ENCODE results near the gene STAMBPL1. TPM values are rescaled to one million over a fixed set of nuclear protein-coding genes. Genes with fewer than 3 reads are reported as not detected.

STAMBPL1 gene
- total and polyA plus RNA-seq, 2 donors (not counting 3 experiments of a cell fraction or from before 2014, with no cell fraction given): 0.70 to 1.8 TPM

DNA sequence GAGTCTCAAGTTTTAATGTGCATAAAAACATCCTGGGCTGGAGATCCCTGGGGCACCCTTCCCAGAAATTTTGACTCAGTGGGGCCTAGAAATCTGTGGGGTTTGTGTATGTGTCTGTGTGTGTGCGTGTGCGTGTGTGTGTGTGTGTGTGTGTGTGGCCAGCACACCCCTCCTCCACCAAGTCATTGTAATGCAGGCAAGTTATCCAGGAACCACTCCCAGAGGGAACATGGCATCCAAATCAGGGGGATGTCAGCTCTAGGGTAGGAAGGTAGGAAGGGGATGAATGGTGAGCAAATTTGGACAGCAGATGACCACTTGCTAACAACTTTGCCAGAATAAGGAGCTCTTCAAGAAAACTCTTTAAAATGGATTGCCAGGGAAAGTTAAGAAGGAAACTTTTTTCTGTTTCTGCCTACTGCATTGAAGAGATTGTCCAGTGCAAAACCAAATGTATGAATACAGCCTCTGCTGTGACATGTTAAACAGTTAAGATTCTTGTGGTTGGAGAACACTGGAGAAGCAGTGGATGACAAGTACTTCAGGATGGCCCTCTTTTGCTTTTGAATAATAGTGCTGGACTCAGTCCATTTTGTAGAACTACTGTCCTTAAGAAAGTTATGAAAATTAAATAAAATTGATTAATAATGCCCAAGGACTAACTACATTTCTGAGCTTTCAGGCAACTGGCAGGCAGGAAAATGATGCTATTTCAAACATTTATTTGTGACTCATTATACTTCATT, 12.3 kb downstream of the STAMBPL1 start:
- no peak overlapping the region for H3K27ac ChIP-seq (ENCODE audit: insufficient read depth, low read depth, low read length)
- POLR2A ChIA-PET: no interaction called here
- no TSS peak for BruUV-seq (replicated peaks)
- H4K20me1 ChIP-seq (replicated peaks; ENCODE audit: control insufficient read depth, extremely low read depth, insufficient read depth, low read length): no peaks in the 10 kb centered on the region
- H3K4me1 ChIP-seq (ENCODE audit: control insufficient read depth, extremely low read depth, insufficient read depth, low read length): no peaks in the 10 kb centered on the region
- H3K4me2 ChIP-seq (ENCODE audit: insufficient read depth, low read length): no peak overlapping the region
- dilution Hi-C loops (cut with MboI; ENCODE audit: extremely low pct_ligation_motif_present, low sequenced_read_pairs) (no loop called here), intact Hi-C loops (cut with micrococcal nuclease) (no loop called here)
- H2AFZ ChIP-seq (ENCODE audit: low read depth, low read length): no peak overlapping the region
- no peaks in the 10 kb centered on the region for H3K36me3 ChIP-seq (ENCODE audit: control insufficient read depth in 2 of 2, extremely low read depth in 1 of 2, insufficient read depth in 2 of 2, low read length in 2 of 2)
- CTCF ChIA-PET: interaction anchor here (0.7 to 1.6 kb wide), 3 partner anchors 8 to 56 kb away, joined by 3 to 4 read pairs (median 3); no protein-coding TSS in a partner anchor
- no peak overlapping the region for H3K9ac ChIP-seq (replicated peaks; ENCODE audit: extremely low read depth, insufficient read depth, low read length)
- no peak for TF ChIP-seq POLR2A (IDR thresholded peaks at IDR 0.05; ENCODE audit: low read depth, low read length)
- TF ChIP-seq POLR2AphosphoS5 (IDR thresholded peaks at IDR 0.05; ENCODE audit: insufficient read depth, low read depth, low read length): no peak
- TF ChIP-seq, protein P1, sequence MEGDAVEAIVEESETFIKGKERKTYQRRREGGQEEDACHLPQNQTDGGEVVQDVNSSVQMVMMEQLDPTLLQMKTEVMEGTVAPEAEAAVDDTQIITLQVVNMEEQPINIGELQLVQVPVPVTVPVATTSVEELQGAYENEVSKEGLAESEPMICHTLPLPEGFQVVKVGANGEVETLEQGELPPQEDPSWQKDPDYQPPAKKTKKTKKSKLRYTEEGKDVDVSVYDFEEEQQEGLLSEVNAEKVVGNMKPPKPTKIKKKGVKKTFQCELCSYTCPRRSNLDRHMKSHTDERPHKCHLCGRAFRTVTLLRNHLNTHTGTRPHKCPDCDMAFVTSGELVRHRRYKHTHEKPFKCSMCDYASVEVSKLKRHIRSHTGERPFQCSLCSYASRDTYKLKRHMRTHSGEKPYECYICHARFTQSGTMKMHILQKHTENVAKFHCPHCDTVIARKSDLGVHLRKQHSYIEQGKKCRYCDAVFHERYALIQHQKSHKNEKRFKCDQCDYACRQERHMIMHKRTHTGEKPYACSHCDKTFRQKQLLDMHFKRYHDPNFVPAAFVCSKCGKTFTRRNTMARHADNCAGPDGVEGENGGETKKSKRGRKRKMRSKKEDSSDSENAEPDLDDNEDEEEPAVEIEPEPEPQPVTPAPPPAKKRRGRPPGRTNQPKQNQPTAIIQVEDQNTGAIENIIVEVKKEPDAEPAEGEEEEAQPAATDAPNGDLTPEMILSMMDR (IDR thresholded peaks at IDR 0.05; ENCODE audit: extremely low read depth in 1 of 2, insufficient read depth in 1 of 2, low read depth in 1 of 2, low read length in 2 of 2): no peak
- no peak for TF ChIP-seq EZH2 (IDR thresholded peaks at IDR 0.05; ENCODE audit: borderline replicate concordance, low read depth, low read length, severe bottlenecking)
- TF ChIP-seq MYC (IDR thresholded peaks at IDR 0.05; ENCODE audit: low read depth, low read length): no peak
- no peak for TF ChIP-seq JUN (IDR thresholded peaks at IDR 0.05; ENCODE audit: borderline replicate concordance, insufficient read depth, insufficient read length, low read depth)
- TF ChIP-seq GATA2 (IDR thresholded peaks at IDR 0.05; ENCODE audit: insufficient read depth, insufficient read length, low read depth, low read length): no peak
- no peak for TF ChIP-seq FOS (IDR thresholded peaks at IDR 0.05; ENCODE audit: borderline replicate concordance, insufficient read depth, low read length)
- TF ChIP-seq, protein P2, sequence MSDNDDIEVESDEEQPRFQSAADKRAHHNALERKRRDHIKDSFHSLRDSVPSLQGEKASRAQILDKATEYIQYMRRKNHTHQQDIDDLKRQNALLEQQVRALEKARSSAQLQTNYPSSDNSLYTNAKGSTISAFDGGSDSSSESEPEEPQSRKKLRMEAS (IDR thresholded peaks at IDR 0.05; ENCODE audit: insufficient read depth, insufficient read length): no peak
- no peak overlapping the region for H3K4me3 ChIP-seq (replicated peaks in 1 of 3; ENCODE audit: insufficient read depth in 1 of 3, low read depth in 1 of 3, low read length in 3 of 3)
- DNase-seq (ENCODE audit: low read depth, low spot score): no peak
- no peaks in the 10 kb centered on the region for H3K9me1 ChIP-seq (replicated peaks; ENCODE audit: control insufficient read depth, extremely low read depth, insufficient read depth, low read length)
- H3K79me2 ChIP-seq (ENCODE audit: control insufficient read depth, insufficient read depth, low read length): no peaks in the 10 kb centered on the region
- no peak for FAIRE-seq
- H3K27me3 ChIP-seq (ENCODE audit: control insufficient read depth in 2 of 2, insufficient read depth in 2 of 2, low read length in 2 of 2): no peaks in the 10 kb centered on the region
- no peaks in the 10 kb centered on the region for H3K9me3 ChIP-seq (replicated peaks; ENCODE audit: control insufficient read depth, insufficient read depth, low read length)

Data from endothelial cell of umbilical vein (primary cell).